ENCODE data around the gene ANKRD10. TPM values are rescaled to one million over a fixed set of nuclear protein-coding genes. Genes with fewer than 3 reads are reported as not detected.

Gene ANKRD10
- total RNA-seq, 2 donors from 2014 or later = 195 to 200 TPM

GRCh38 chr13:110873639-110874507, 41.0 kb downstream of the ANKRD10 start:
- ATAC-seq (ENCODE audit: insufficient number of reproducible peaks, low FRiP score, low read depth) (no peak), DNase-seq (ENCODE audit: low spot score) (no peak)
- Histone ChIP-seq H3K4me3 (peak overlapping the region; percentile 66), H3K27ac (peak overlapping the region in 1 of 2 donors; percentile 19), H3K36me3 (no peaks in the 10 kb centered on the region), H3K4me1 (ENCODE audit: control insufficient read depth in 1 of 2, low read depth in 2 of 2) (peaks cover 18 to 42% of the 10 kb centered on the region in 2 donors), H3K27me3 (replicated peaks; ENCODE audit: insufficient read depth) (no peaks in the 10 kb centered on the region), H3K9me3 (no peaks in the 10 kb centered on the region)
- TF ChIP-seq CTCF (IDR thresholded peaks at IDR 0.05) = no peak

- no peak for TF ChIP-seq CTCF (IDR thresholded peaks at IDR 0.05)
- DNase-seq (ENCODE audit: low spot score) (no peak), ATAC-seq (ENCODE audit: insufficient number of reproducible peaks, low FRiP score, low read depth) (no peak)
- Histone ChIP-seq H3K4me3 (no peak overlapping the region), H3K27me3 (replicated peaks; ENCODE audit: insufficient read depth) (no peaks in the 10 kb centered on the region), H3K36me3 (no peaks in the 10 kb centered on the region), H3K27ac (peak overlapping the region in 1 of 2 donors; percentile 19), H3K9me3 (no peaks in the 10 kb centered on the region), H3K4me1 (ENCODE audit: control insufficient read depth in 1 of 2, low read depth in 2 of 2) (peaks cover 18 to 42% of the 10 kb centered on the region in 2 donors)
Observed at GRCh38 chr13:110872768-110873638, 41.9 kb downstream of the ANKRD10 start.

DNA sequence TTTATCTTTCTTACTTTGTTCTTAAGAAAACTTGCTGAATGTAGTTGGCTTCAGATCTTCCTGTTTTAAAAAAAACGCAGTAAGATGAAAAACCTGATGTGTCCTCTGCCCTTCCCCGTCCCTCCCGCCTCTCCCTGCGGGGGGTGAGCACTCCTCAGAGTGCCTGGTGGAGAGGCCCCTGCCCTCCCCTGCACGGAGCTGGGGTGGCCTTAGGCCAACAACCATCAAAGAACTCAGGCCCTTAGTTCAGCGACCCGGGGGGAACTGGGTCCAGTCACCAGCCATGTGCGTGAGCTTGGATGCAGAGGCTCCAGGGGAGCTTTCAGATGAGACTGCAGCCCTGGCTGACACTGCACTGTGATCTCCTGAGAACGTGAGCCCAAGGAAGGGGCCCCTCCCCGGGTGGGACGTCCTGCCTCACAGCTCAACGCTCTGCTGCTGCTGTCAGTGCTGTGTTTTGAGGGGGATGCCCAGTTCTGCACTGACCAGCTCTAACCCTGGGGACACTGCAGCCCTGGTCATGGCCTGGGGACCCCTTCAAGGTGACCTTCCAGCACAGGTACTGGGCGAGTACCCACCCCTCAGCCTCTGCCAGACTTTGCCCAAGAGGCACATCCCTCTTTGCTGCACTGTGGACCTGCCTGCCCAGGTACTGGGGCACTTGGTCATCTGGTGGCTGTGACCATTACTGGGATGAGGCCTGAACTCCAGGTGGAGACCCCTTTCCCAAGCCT, 42.7 kb downstream of the ANKRD10 start:
- no peak for ATAC-seq (ENCODE audit: insufficient number of reproducible peaks, low FRiP score, low read depth)
- Histone ChIP-seq H3K27me3 (replicated peaks; ENCODE audit: insufficient read depth) (no peaks in the 10 kb centered on the region), H3K27ac (peak overlapping the region; percentile 82 to 85), H3K4me3 (no peak overlapping the region), H3K4me1 (ENCODE audit: control insufficient read depth in 1 of 2, low read depth in 2 of 2) (peaks cover 18 to 42% of the 10 kb centered on the region in 2 donors), H3K9me3 (no peaks in the 10 kb centered on the region), H3K36me3 (no peaks in the 10 kb centered on the region)
- DNase-seq (ENCODE audit: low spot score) = no peak
- TF ChIP-seq CTCF (IDR thresholded peaks at IDR 0.05) = no peak

DNA sequence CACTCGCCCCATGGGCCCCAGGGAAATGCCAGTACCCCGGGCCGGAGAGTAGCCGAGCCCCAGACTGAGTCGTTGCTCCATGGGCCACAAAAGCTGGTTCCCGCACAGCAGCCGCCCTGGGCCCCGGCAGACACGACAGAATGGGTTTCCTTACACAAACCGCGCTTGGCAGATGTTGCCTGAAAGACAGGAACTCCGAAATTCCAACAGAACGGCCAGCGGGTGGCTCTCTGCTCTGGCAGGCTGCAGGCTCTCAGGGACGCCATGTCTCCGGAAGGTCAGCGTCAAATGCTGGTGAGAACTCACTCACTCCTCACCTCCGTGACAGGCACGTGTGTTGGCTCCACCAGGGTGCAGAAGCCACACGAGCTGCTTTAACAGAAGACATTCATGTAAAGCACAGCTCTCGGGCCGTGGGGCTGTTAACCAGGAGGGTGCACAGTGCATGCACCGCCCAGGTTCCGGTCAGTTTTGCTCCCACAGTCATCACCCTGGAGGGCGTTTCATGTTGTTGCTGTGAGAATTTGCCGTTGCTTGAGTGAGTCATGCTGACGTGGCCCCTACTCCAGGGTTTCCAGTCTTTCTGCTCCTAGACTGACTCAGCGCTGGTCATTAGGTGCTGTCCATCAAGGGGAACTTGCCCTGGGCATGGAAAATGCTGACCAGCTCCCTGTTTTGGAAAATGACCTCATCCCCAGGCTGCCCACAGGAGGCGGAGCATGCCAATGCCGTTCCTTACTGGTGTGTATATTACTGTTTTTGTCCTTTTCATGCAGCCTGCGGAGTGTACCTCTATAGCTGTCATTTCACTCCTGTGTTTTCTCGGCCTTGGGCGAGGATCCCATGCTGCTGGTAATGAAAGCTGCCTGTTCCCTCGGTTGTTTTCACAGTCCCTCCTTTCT, 44.8 kb downstream of the ANKRD10 start:
- Histone ChIP-seq H3K4me3 (peak overlapping the region; percentile 74), H3K4me1 (ENCODE audit: control insufficient read depth in 1 of 2, low read depth in 2 of 2) (peaks cover 16 to 38% of the 10 kb centered on the region in 2 donors), H3K36me3 (no peaks in the 10 kb centered on the region), H3K27me3 (replicated peaks; ENCODE audit: insufficient read depth) (no peaks in the 10 kb centered on the region), H3K27ac (peak overlapping the region; percentile 93 to 94), H3K9me3 (no peaks in the 10 kb centered on the region)
- no peak for TF ChIP-seq CTCF (IDR thresholded peaks at IDR 0.05)
- ATAC-seq (ENCODE audit: insufficient number of reproducible peaks, low FRiP score, low read depth) (peak; percentile 99), DNase-seq (ENCODE audit: low spot score) (peak; percentile 99)
